BE2C (cell line): Measurements from ENCODE around the gene LAMA2.

ENCODE experiments used
- DNase-seq: peaks from one replicate; pipeline ENCODE4 v3.0.0-alpha.2; 2020
- H3K27me3 ChIP-seq: fragments of 250-450 bp; sonication (Bioruptor Pico); 2 replicates; pipeline ENCODE4 v1.5.1; 2020; ENCODE audit warnings: mild to moderate bottlenecking
- H3K36me3 ChIP-seq: fragments of 250-450 bp; sonication (Bioruptor Pico); 2 replicates; pipeline ENCODE4 v1.5.1; 2020; ENCODE audit warnings: mild to moderate bottlenecking
- H3K4me1 ChIP-seq: fragments of 250-450 bp; sonication (Bioruptor Pico); 2 replicates; pipeline ENCODE4 v1.5.1; 2020
- H3K4me3 ChIP-seq: 2 replicates; pipeline ENCODE4 v1.5.1; 2011; ENCODE audit warnings: low read depth, low read length
- H3K9me3 ChIP-seq: fragments of 250-450 bp; sonication (Bioruptor Pico); 2 replicates; pipeline ENCODE4 v1.5.1; 2020
- CTCF ChIP-seq: IDR thresholded peaks from 2 replicates; pipeline ENCODE4 v1.5.1; 2012; ENCODE audit warnings: mild to moderate bottlenecking, low read depth, low read length

LAMA2 gene

GRCh38 chr6:129211626-129212025, 328.7 kb downstream of the LAMA2 start:
- no peaks in the 10 kb centered on the region for H3K9me3 ChIP-seq
- H3K27me3 ChIP-seq: no peaks in the 10 kb centered on the region
- no peaks in the 10 kb centered on the region for H3K4me1 ChIP-seq
- no peak for TF ChIP-seq CTCF
- H3K36me3 ChIP-seq: no peaks in the 10 kb centered on the region
- no peak for DNase-seq
- no peak overlapping the region for H3K4me3 ChIP-seq

- no peaks in the 10 kb centered on the region for H3K4me1 ChIP-seq
- DNase-seq: no peak
- no peak for TF ChIP-seq CTCF
Observed at GRCh38 chr6:129212081-129212480, 329.1 kb downstream of the LAMA2 start.

GRCh38 chr6:129215246-129215645, 332.3 kb downstream of the LAMA2 start:
- Histone ChIP-seq H3K4me1 (no peaks in the 10 kb centered on the region), H3K27me3 (no peaks in the 10 kb centered on the region), H3K36me3 (no peaks in the 10 kb centered on the region), H3K4me3 (no peak overlapping the region), H3K9me3 (no peaks in the 10 kb centered on the region)
- DNase-seq: no peak
- no peak for TF ChIP-seq CTCF

More at GRCh38 chr6:129212081-129212480, 329.1 kb downstream of the LAMA2 start:
- Histone ChIP-seq H3K36me3 (no peaks in the 10 kb centered on the region), H3K27me3 (no peaks in the 10 kb centered on the region), H3K9me3 (no peaks in the 10 kb centered on the region), H3K4me3 (no peak overlapping the region)

- Histone ChIP-seq H3K9me3 (no peaks in the 10 kb centered on the region), H3K4me1 (no peaks in the 10 kb centered on the region), H3K36me3 (no peaks in the 10 kb centered on the region), H3K4me3 (no peak overlapping the region), H3K27me3 (no peaks in the 10 kb centered on the region)
- no peak for TF ChIP-seq CTCF
- DNase-seq: no peak
Observed at GRCh38 chr6:129215916-129216520, 333.1 kb downstream of the LAMA2 start.

GRCh38 chr6:129217701-129218100, 334.8 kb downstream of the LAMA2 start:
- Histone ChIP-seq H3K27me3 (no peaks in the 10 kb centered on the region), H3K4me3 (no peak overlapping the region), H3K9me3 (no peaks in the 10 kb centered on the region), H3K36me3 (no peaks in the 10 kb centered on the region), H3K4me1 (no peaks in the 10 kb centered on the region)
- no peak for TF ChIP-seq CTCF
- DNase-seq: no peak

GRCh38 chr6:129233458-129234134, 350.7 kb downstream of the LAMA2 start:
- TF ChIP-seq CTCF: no peak
- H3K4me1 ChIP-seq: no peaks in the 10 kb centered on the region
- no peaks in the 10 kb centered on the region for H3K27me3 ChIP-seq
- H3K9me3 ChIP-seq: no peaks in the 10 kb centered on the region
- no peak for DNase-seq
- no peaks in the 10 kb centered on the region for H3K36me3 ChIP-seq
- H3K4me3 ChIP-seq: no peak overlapping the region
